Smooth muscle cell of the umbilical artery (primary cell): ENCODE measurements around the gene ZNF584. TPM values are rescaled to one million over a fixed set of nuclear protein-coding genes. Genes with fewer than 3 reads are reported as not detected.

Experiments used
- total RNA-seq: library from RNA; depleted of rRNA; stranded (reverse); fragments of >200 nt; gene quantifications from 2 replicates; pipeline ENCODE4 v1.2.3, GENCODE V29; 2014

ZNF584 gene
- total RNA-seq: 16.6 and 18.9 TPM in 2 replicates

GRCh38 chr19:58408152-58409009 is at the start of gene ZNF584:
TSS of gene ZNF584 (plus strand) at chr19:58408649. CDS start at chr19:58409148, 499 bp downstream.

GRCh38 chr19:58362272-58362994 is 46.0 kb upstream of the ZNF584 start, which contains the start of gene ZNF497:
TSS of gene ZNF497 (minus strand) at chr19:58362751. CDS start at chr19:58357635, 5,116 bp downstream.

DNA sequence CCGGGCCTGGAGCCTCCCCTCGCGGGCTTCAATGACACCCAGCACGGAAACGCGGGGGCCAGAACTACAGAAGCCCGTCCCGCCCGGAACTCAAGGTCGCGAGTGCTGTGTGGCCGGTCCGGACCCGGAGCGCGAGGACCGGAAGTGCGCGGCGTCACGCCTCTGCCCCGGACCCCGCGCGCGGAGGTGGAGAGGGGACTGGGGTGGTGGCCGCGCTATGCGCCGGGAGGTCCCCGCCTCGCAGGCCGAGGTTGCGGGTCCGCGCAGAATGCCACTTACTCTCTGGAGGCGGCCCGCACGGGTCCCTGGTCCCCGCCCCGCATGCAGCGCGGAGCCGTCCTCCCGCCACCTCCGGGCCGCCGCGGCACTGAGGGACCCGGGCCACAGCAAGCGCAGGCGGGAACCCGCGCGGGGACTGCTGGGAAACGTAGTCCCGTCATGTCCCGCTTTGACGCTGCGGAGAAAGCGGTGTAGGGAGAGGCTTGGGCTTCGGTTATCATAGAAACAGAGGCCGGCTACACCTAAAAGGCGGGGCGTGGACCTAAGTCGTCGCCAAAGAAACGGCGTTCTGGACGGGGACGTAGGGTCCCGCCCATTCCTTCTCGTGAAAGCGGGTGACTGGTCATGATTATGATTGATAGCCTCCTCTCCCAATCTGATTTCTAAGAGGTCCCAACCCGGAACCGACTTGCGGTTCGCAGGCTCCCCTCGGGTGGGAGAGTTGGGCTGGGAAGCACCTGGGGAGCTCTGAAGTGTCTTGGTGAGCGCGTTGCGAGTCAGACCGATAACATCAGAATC is 27.6 kb upstream of the ZNF584 start, which contains the start of gene ZNF837:
Gene ZNF837 (minus strand): TSS at position 369 of the 798 bp plus-strand sequence. CDS start 11,698 bp downstream, outside the sequence.

GRCh38 chr19:58386576-58387337 is 21.7 kb upstream of the ZNF584 start, which contains the start of gene RPS5:
TSS of gene RPS5 (plus strand) at chr19:58387269. CDS start at chr19:58388138, 869 bp downstream.

GRCh38 chr19:58395220-58395978 is 13.1 kb upstream of the ZNF584 start, which contains the start of gene RNF225:
TSS of gene RNF225 (plus strand) at chr19:58395656. CDS start at chr19:58396090, 434 bp downstream.

DNA sequence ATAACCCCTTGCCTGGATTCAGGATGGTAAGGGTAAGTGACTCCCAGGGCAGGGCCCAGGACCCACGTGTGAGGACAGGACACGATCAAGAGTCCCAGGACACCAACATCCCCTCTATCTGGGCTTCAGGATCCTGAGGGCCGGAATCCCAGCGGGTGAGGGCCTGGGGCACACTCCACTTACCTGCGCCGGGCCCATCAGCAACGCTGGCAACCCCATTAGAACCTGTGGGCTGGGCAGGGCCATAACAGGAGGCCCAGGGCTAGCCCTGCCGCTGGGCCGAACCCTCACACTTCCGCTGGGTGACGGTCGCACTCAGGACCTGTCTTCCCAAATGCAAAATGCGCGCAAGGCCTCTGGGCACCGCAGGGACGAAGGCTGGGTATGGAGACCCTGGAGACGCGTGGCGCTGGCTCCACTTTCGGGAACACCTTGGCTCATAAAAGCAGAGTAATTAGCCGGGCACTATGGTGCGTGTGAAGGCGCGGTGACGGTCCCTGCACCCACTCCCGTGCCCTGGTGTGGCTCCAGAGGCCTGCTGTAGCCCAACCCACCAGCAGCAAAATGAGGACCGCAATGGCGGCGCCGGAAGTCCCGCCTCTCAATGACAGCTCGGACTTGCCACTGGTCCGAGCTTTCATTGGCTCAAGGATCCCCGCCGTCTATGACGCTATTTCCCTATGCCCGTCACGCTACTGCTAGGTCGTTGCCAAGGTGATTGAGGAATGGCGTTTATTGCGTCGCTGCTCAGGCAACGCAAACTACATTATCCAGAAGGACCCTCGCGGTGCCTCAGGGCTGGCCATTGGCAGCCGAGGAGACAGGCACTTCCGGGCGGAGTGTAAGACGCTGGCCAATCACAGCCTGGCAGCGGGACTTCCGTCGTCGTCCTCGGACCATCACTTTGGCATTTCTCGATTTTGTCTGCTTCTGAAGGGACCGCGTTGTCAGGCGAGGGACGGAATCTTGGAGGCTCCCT is 31.4 kb downstream of the ZNF584 start, which contains the start of gene ZNF132:
Gene ZNF132 (minus strand): TSS at position 578 of the 979 bp plus-strand sequence. CDS start 332 bp downstream, at position 246.

GRCh38 chr19:58451358-58452101 is 43.1 kb downstream of the ZNF584 start, which contains the start of gene ZNF324B:
TSS of gene ZNF324B (plus strand) at chr19:58451622. CDS start at chr19:58453702, 2,080 bp downstream.

DNA sequence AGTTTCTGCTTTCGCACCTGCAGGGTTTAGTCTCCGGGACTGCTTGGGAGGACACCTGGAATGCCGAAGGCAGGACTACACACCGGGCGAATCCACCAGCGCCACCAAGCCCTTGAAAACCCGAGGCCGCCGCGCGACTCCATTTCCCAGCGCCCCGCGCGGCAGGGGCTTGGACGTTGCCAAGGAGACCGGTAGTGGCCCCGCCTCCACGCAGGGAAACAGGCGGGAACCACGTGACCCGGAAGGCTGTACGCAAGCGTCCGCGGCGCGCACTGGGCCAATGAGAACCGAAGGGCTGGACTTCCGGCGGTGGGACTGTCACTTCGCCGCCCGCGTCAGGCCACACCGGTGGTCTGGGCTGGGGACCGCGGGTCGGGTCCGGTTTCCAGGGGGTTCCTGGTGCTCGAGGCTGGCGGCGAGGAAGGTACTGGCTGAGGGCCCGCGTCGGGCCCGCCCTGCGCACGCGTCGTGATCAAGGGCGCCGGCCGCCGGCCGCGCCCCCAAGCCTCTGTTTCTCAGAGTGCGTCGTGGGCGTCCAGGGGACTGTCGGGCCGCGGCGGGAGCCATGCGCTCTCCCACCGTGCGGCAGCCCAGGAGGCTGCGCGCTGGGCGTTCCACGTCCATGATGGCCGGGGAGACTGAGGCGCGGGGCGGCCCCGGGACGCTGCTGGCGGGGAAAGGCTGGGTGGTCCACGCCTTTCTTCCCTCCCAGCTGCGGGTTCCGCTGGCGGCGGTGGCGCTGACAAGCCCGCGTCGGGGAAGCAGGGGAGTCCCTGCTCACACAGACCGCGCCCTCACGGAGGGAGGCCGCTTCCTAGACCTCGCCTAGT is 58.5 kb downstream of the ZNF584 start, which contains the start of gene ZNF324:
Gene ZNF324 (plus strand): TSS at position 321 of the 830 bp plus-strand sequence. CDS start 2,106 bp downstream, outside the sequence.

Other genes with a start within 250 kb of the ZNF584 start
- gene ZNF274, start 225.6 kb upstream of the ZNF584 start, total RNA-seq: 11.0 and 23.3 TPM in 2 replicates
- gene ZNF544, start 179.7 kb upstream of the ZNF584 start, total RNA-seq: 40.0 and 45.7 TPM in 2 replicates
- gene ZNF8, start 129.7 kb upstream of the ZNF584 start, total RNA-seq: 4.2 and 6.8 TPM in 2 replicates
- 26.5 and 35.3 TPM in 2 replicates for gene ERVK3-1, start 103.3 kb upstream of the ZNF584 start, total RNA-seq
- 2.7 and 3.5 TPM in 2 replicates for gene ZSCAN22, start 81.7 kb upstream of the ZNF584 start, total RNA-seq
- 9.7 and 24.9 TPM in 2 replicates for gene A1BG, start 55.2 kb upstream of the ZNF584 start, total RNA-seq
- 0.89 and 0.92 TPM in 2 replicates for gene ZNF497, start 45.9 kb upstream of the ZNF584 start, total RNA-seq
- 1.5 and 1.9 TPM in 2 replicates for gene ZNF837, start 27.6 kb upstream of the ZNF584 start, total RNA-seq
- 858 and 2,100 TPM in 2 replicates for gene RPS5, start 21.4 kb upstream of the ZNF584 start, total RNA-seq
- not detected in 2 replicates for gene RNF225, start 13.0 kb upstream of the ZNF584 start, total RNA-seq
- 8.0 and 11.6 TPM in 2 replicates for gene ZNF132, start 31.5 kb downstream of the ZNF584 start, total RNA-seq
- 10.3 and 10.4 TPM in 2 replicates for gene ZNF324B, start 43.0 kb downstream of the ZNF584 start, total RNA-seq
- gene ZNF324, start 58.4 kb downstream of the ZNF584 start, total RNA-seq: 13.7 and 14.8 TPM in 2 replicates
- 6.5 and 9.5 TPM in 2 replicates for gene ZNF446, start 67.7 kb downstream of the ZNF584 start, total RNA-seq
- gene SLC27A5, start 103.3 kb downstream of the ZNF584 start, total RNA-seq: 2.1 and 2.6 TPM in 2 replicates
- gene ZBTB45, start 111.2 kb downstream of the ZNF584 start, total RNA-seq: 4.8 and 8.5 TPM in 2 replicates
- gene TRIM28, start 135.4 kb downstream of the ZNF584 start, total RNA-seq: 190 and 313 TPM in 2 replicates
- 68.1 and 103 TPM in 2 replicates for gene CHMP2A, start 146.5 kb downstream of the ZNF584 start, total RNA-seq
- gene UBE2M, start 150.0 kb downstream of the ZNF584 start, total RNA-seq: 52.2 and 63.2 TPM in 2 replicates
- gene MZF1, start 164.7 kb downstream of the ZNF584 start, total RNA-seq: 19.0 and 22.0 TPM in 2 replicates